T-cell (primary cell): ENCODE measurements around the gene SLAMF6. TPM values are rescaled to one million over a fixed set of nuclear protein-coding genes. Genes with fewer than 3 reads are reported as not detected.
A peak's percentile ranks its signal among the peaks of the same experiment; 100 is the strongest.

Experiments
- ATAC-seq, 4 experiments: fragments of 200-7000 bp in 3 of 4; fragments of 150-1000 bp in 1 of 4; cut with Tn5 transposase; replicated peaks in 1 of 4; 1 replicate in 3 of 4; 2 replicates in 1 of 4; pipeline ENCODE4 v1.10.0; 2021; ENCODE audit warnings: moderate library complexity in 3 of 4, mild to moderate bottlenecking in 2 of 4, moderate number of reproducible peaks in 1 of 4
- CTCF ChIA-PET, 2 donors: fragments of 300-600 bp; sonication (Branson Sonifier 250); formaldehyde crosslinking; loops; one replicate each; lab custom pipeline; 2022; ENCODE audit warnings: antibody characterized with exemption in 2 of 2; lab: Charles Lee
- POLR2A ChIA-PET, 2 donors: fragments of 300-600 bp; sonication (Branson Sonifier 250); formaldehyde crosslinking; loops; one replicate each; lab custom pipeline; 2022; ENCODE audit warnings: antibody characterized with exemption in 2 of 2; lab: Charles Lee
- DNase-seq, 35 experiments: peaks; one replicate each; pipeline versions ENCODE4 v3.0.0 to v3.0.0-alpha.2; 2013 to 2023
- H3K27ac ChIP-seq: one replicate; pipeline ENCODE4 v1.5.1; 2013; ENCODE audit warnings: low read length
- H3K27me3 ChIP-seq, 2 experiments: replicated peaks in 1 of 2; 1 replicate in 1 of 2; 2 replicates in 1 of 2; pipeline versions ENCODE4 v1.6.1 to v1.7.0; 2013; ENCODE audit warnings: low read length in 1 of 2, mixed read lengths in 1 of 2; ENCODE audit not compliant: control insufficient read depth in 2 of 2, insufficient read depth in 2 of 2; ENCODE audit errors: extremely low read depth in 1 of 2
- H3K36me3 ChIP-seq, 2 donors: 1 replicate in 1 of 2; 2 replicates in 1 of 2; pipeline versions ENCODE4 v1.6.1 to v1.7.0; 2013; ENCODE audit warnings: low read length in 1 of 2; ENCODE audit not compliant: control insufficient read depth in 2 of 2, insufficient read depth in 1 of 2; ENCODE audit errors: extremely low read depth in 1 of 2
- H3K4me1 ChIP-seq, 2 experiments: 1 replicate in 1 of 2; 2 replicates in 1 of 2; pipeline versions ENCODE4 v1.6.1 to v1.7.0; 2013; ENCODE audit warnings: low read length in 2 of 2, mixed read lengths in 1 of 2; ENCODE audit not compliant: insufficient read depth in 2 of 2, control insufficient read depth in 1 of 2; ENCODE audit errors: extremely low read depth in 1 of 2
- H3K4me3 ChIP-seq, 2 donors: 1 replicate in 1 of 2; 2 replicates in 1 of 2; pipeline versions ENCODE4 v1.5.1 to v1.7.0; 2013; ENCODE audit warnings: mild to moderate bottlenecking in 2 of 2, low read length in 1 of 2, moderate library complexity in 1 of 2; ENCODE audit not compliant: control insufficient read depth in 1 of 2; ENCODE audit errors: extremely low read depth in 1 of 2
- H3K9me3 ChIP-seq: 2 replicates; pipeline ENCODE4 v1.7.0; 2013
- H3K27ac Mint-ChIP-seq, 2 donors: one replicate each; pipeline ENCODE4 v1.8.0; 2020 to 2021; ENCODE audit warnings: mild to moderate bottlenecking in 2 of 2, mixed read lengths in 2 of 2
- H3K27me3 Mint-ChIP-seq, 2 donors: one replicate each; pipeline ENCODE4 v1.8.0; 2021 to 2022; ENCODE audit warnings: mixed read lengths in 2 of 2
- H3K36me3 Mint-ChIP-seq: one replicate; pipeline ENCODE4 v1.8.0; 2021; ENCODE audit warnings: mixed read lengths
- H3K4me1 Mint-ChIP-seq, 3 donors: one replicate each; pipeline ENCODE4 v1.8.0; 2020 to 2022; ENCODE audit warnings: mixed read lengths in 3 of 3, mild to moderate bottlenecking in 1 of 3
- H3K4me3 Mint-ChIP-seq, 3 donors: one replicate each; pipeline ENCODE4 v1.8.0; 2020 to 2022; ENCODE audit warnings: mild to moderate bottlenecking in 3 of 3, mixed read lengths in 3 of 3, moderate library complexity in 3 of 3
- H3K9me3 Mint-ChIP-seq, 3 donors: one replicate each; pipeline ENCODE4 v1.8.0; 2020 to 2022; ENCODE audit warnings: mixed read lengths in 3 of 3
- WGBS: methylation state at CpG from one replicate; pipeline ENCODE4 v1.1.5; 2013; ENCODE audit warnings: missing lambda C conversion rate; ENCODE audit not compliant: insufficient coverage; 5-methylcytosine and 5-hydroxymethylcytosine counted together
- total RNA-seq, 35 experiments: library from RNA in 6 of 35; stranded (reverse) in 6 of 35; fragments of 120-200 nt in 1 of 35; gene quantifications; one replicate each; pipeline versions ENCODE4 v1.2.1 to v1.2.4 and lab custom pipeline; 2013 to 2026

SLAMF6 gene
- total RNA-seq, 5 donors from 2014 or later (not counting 1 experiment from before 2014, with no cell fraction given) = 39.9 to 53.0 (median 47.3) TPM

GRCh38 chr1:160558660-160559380 lies 35.8 kb upstream of the SLAMF6 start:
- ATAC-seq (peak in 1 of 4 experiments; percentile 17), DNase-seq (peak in 1 of 35 experiments; percentile 53)
- Mint-ChIP-seq H3K9me3 (peaks cover 0 to 9% (median 8%) of the 10 kb centered on the region in 3 donors), H3K27ac (peak overlapping the region; percentile 96 to 99), H3K4me1 (peaks cover 52 to 78% (median 75%) of the 10 kb centered on the region in 3 donors), H3K4me3 (peak overlapping the region; percentile 66 to 74 (median 74)), H3K27me3 (no peaks in the 10 kb centered on the region), H3K36me3 (peaks cover 44% of the 10 kb centered on the region)
- no peaks in the 10 kb centered on the region for H3K27me3 ChIP-seq
- peak overlapping the region in 1 of 2 donors; percentile 13 for H3K4me3 ChIP-seq
- CTCF ChIA-PET = interaction anchor here (0.6 to 2.2 kb wide), 6 partner anchors 8 to 432 kb away, joined by 3 to 5 read pairs (median 3); no protein-coding TSS in a partner anchor
- POLR2A ChIA-PET = interaction anchor here in 1 of 2 donors (1.4 kb wide), 1 partner anchor 19 kb away, joined by 3 read pairs; no protein-coding TSS in a partner anchor
- H3K4me1 ChIP-seq = peaks cover 16 to 23% of the 10 kb centered on the region in 2 experiments
- 0% methylated on average over 1 of the region's 4 CpGs for WGBS
- peaks cover 0 to 15% of the 10 kb centered on the region in 2 donors for H3K36me3 ChIP-seq
- peak overlapping the region; percentile 83 for H3K27ac ChIP-seq
- no peaks in the 10 kb centered on the region for H3K9me3 ChIP-seq

- WGBS = 91% methylated on average over 2 of the region's 4 CpGs
- peak overlapping the region; percentile 48 to 52 for H3K27ac Mint-ChIP-seq
These were observed 30.7 kb upstream of the SLAMF6 start for GRCh38 chr1:160553778-160554177.

GRCh38 chr1:160552425-160552824 lies 29.4 kb upstream of the SLAMF6 start:
- H3K4me3 ChIP-seq = no peak overlapping the region
- peaks cover 6 to 72% of the 10 kb centered on the region in 2 donors for H3K36me3 ChIP-seq
- ATAC-seq = no peak
- no CpG with 5 or more reads among the region's 2 CpGs for WGBS
- H3K27me3 ChIP-seq = no peaks in the 10 kb centered on the region
- no peak overlapping the region for H3K27ac ChIP-seq
- DNase-seq = no peak
- peaks cover 0 to 21% of the 10 kb centered on the region in 2 experiments for H3K4me1 ChIP-seq
- no peaks in the 10 kb centered on the region for H3K9me3 Mint-ChIP-seq
- H3K9me3 ChIP-seq = no peaks in the 10 kb centered on the region
- H3K27ac Mint-ChIP-seq = peak overlapping the region in 1 of 2 donors; percentile 48
- H3K36me3 Mint-ChIP-seq = peaks cover 62% of the 10 kb centered on the region
- H3K4me1 Mint-ChIP-seq = peaks cover 29 to 57% (median 33%) of the 10 kb centered on the region in 3 donors
- POLR2A ChIA-PET = interaction anchor here in 1 of 2 donors (0.6 kb wide), 1 partner anchor 156 kb away, joined by 3 read pairs; no protein-coding TSS in a partner anchor
- CTCF ChIA-PET = interaction anchor here in 1 of 2 donors (0.7 to 1.4 kb wide), 3 partner anchors 12 to 66 kb away, joined by 3 to 5 read pairs (median 3); no protein-coding TSS in a partner anchor
- H3K4me3 Mint-ChIP-seq = no peak overlapping the region
- no peaks in the 10 kb centered on the region for H3K27me3 Mint-ChIP-seq

More at GRCh38 chr1:160553778-160554177, 30.7 kb upstream of the SLAMF6 start:
- H3K27ac ChIP-seq = no peak overlapping the region
- H3K9me3 Mint-ChIP-seq = no peaks in the 10 kb centered on the region
- no peaks in the 10 kb centered on the region for H3K27me3 ChIP-seq
- peaks cover 38 to 60% (median 46%) of the 10 kb centered on the region in 3 donors for H3K4me1 Mint-ChIP-seq
- CTCF ChIA-PET = no interaction called here
- H3K36me3 Mint-ChIP-seq = peaks cover 54% of the 10 kb centered on the region
- H3K27me3 Mint-ChIP-seq = no peaks in the 10 kb centered on the region
- H3K4me3 ChIP-seq = no peak overlapping the region
- no peak overlapping the region for H3K4me3 Mint-ChIP-seq
- POLR2A ChIA-PET = interaction anchor here in 1 of 2 donors (0.9 kb wide), 1 partner anchor 20 kb away, joined by 7 read pairs; no protein-coding TSS in a partner anchor
- H3K4me1 ChIP-seq = peaks cover 0 to 34% of the 10 kb centered on the region in 2 experiments
- peaks cover 6 to 60% of the 10 kb centered on the region in 2 donors for H3K36me3 ChIP-seq
- DNase-seq = no peak
- H3K9me3 ChIP-seq = no peaks in the 10 kb centered on the region
- ATAC-seq = no peak

GRCh38 chr1:160550572-160551034 lies 27.5 kb upstream of the SLAMF6 start:
- peaks cover 6 to 80% of the 10 kb centered on the region in 2 donors for H3K36me3 ChIP-seq
- H3K27me3 Mint-ChIP-seq = no peaks in the 10 kb centered on the region

GRCh38 chr1:160549665-160550006 lies 26.6 kb upstream of the SLAMF6 start:
- H3K27ac Mint-ChIP-seq = peak overlapping the region in 1 of 2 donors; percentile 87
- Histone ChIP-seq H3K4me3 (no peak overlapping the region), H3K4me1 (peaks cover 0 to 22% of the 10 kb centered on the region in 2 experiments), H3K27ac (no peak overlapping the region), H3K27me3 (no peaks in the 10 kb centered on the region), H3K9me3 (no peaks in the 10 kb centered on the region), H3K36me3 (peaks cover 6 to 80% of the 10 kb centered on the region in 2 donors)
- H3K9me3 Mint-ChIP-seq = no peaks in the 10 kb centered on the region
- no peak for DNase-seq
- H3K4me3 Mint-ChIP-seq = no peak overlapping the region
- no peaks in the 10 kb centered on the region for H3K27me3 Mint-ChIP-seq
- no peak for ATAC-seq
- peaks cover 69% of the 10 kb centered on the region for H3K36me3 Mint-ChIP-seq
- WGBS = 90% methylated on average over 2 of the region's 3 CpGs
- ChIA-PET POLR2A (no interaction called here), CTCF (interaction anchor here in 1 of 2 donors (0.6 to 1.8 kb wide), 3 partner anchors 10 to 110 kb away, joined by 3 to 6 read pairs (median 5); no protein-coding TSS in a partner anchor)
- peaks cover 28 to 60% (median 31%) of the 10 kb centered on the region in 3 donors for H3K4me1 Mint-ChIP-seq

More at GRCh38 chr1:160550572-160551034, 27.5 kb upstream of the SLAMF6 start:
- Histone ChIP-seq H3K4me1 (peaks cover 0 to 21% of the 10 kb centered on the region in 2 experiments), H3K27me3 (no peaks in the 10 kb centered on the region), H3K27ac (no peak overlapping the region), H3K9me3 (no peaks in the 10 kb centered on the region), H3K4me3 (no peak overlapping the region)
- Mint-ChIP-seq H3K9me3 (no peaks in the 10 kb centered on the region), H3K4me3 (no peak overlapping the region), H3K36me3 (peaks cover 67% of the 10 kb centered on the region), H3K27ac (peak overlapping the region; percentile 55 to 67), H3K4me1 (peaks cover 26 to 54% (median 27%) of the 10 kb centered on the region in 3 donors)
- ChIA-PET CTCF (interaction anchor here (0.6 to 1.8 kb wide), 4 partner anchors 8 to 59 kb away, joined by 3 to 7 read pairs (median 4); no protein-coding TSS in a partner anchor), POLR2A (interaction anchor here in 1 of 2 donors (0.6 kb wide), 1 partner anchor 11 kb away, joined by 3 read pairs; no protein-coding TSS in a partner anchor)
- ATAC-seq (peak in 3 of 4 experiments; percentile 47 to 72 (median 64)), DNase-seq (peak in 31 of 35 experiments; percentile 13 to 67 (median 50))
- WGBS = 81% methylated on average over 6 of the region's 6 CpGs
